ENCODE data around the gene ADAMTS17. TPM values are rescaled to one million over a fixed set of nuclear protein-coding genes. Genes with fewer than 3 reads are reported as not detected.

ADAMTS17 gene
- total and polyA plus RNA-seq, 4 donors, result 0.28 to 46.9 (median 9.1) TPM

DNA sequence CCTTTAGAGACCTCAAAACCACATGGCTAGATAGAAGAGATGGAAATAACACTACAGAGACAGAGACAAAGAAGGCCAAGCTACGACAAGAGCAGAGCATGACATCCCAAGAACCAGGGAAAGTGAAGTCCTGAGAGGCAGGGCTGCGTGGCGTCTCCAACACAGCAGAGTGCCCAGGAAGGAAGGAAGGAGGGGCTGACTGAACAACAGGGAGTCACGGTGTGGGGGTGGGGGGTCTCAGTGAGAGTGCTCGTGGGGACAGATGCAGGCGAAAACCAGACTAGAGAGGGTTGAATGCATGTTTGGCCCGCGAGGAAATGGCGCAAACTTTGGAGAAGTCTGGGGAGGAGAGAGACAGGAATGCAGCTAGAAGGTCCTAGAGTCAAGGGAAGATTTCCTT is 44.0 kb downstream of the ADAMTS17 start:
- 77% methylated on average over 9 of the region's 9 CpGs for WGBS
- no peaks in the 10 kb centered on the region for H3K27me3 ChIP-seq (ENCODE audit: control insufficient read depth in 4 of 4, insufficient read depth in 4 of 4, low read length in 3 of 4)
- TF ChIP-seq, protein P1, sequence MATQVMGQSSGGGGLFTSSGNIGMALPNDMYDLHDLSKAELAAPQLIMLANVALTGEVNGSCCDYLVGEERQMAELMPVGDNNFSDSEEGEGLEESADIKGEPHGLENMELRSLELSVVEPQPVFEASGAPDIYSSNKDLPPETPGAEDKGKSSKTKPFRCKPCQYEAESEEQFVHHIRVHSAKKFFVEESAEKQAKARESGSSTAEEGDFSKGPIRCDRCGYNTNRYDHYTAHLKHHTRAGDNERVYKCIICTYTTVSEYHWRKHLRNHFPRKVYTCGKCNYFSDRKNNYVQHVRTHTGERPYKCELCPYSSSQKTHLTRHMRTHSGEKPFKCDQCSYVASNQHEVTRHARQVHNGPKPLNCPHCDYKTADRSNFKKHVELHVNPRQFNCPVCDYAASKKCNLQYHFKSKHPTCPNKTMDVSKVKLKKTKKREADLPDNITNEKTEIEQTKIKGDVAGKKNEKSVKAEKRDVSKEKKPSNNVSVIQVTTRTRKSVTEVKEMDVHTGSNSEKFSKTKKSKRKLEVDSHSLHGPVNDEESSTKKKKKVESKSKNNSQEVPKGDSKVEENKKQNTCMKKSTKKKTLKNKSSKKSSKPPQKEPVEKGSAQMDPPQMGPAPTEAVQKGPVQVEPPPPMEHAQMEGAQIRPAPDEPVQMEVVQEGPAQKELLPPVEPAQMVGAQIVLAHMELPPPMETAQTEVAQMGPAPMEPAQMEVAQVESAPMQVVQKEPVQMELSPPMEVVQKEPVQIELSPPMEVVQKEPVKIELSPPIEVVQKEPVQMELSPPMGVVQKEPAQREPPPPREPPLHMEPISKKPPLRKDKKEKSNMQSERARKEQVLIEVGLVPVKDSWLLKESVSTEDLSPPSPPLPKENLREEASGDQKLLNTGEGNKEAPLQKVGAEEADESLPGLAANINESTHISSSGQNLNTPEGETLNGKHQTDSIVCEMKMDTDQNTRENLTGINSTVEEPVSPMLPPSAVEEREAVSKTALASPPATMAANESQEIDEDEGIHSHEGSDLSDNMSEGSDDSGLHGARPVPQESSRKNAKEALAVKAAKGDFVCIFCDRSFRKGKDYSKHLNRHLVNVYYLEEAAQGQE (IDR thresholded peaks at IDR 0.05), result no peak
- TF ChIP-seq JUND (IDR thresholded peaks at IDR 0.05) (no peak), FOXA2 (IDR thresholded peaks at IDR 0.05) (no peak), FOXA1 (IDR thresholded peaks at IDR 0.05) (no peak), TAF1 (conservative IDR thresholded peaks at IDR 0.05) (no peak), HNF4A (conservative IDR thresholded peaks at IDR 0.05) (no peak), SP1 (IDR thresholded peaks at IDR 0.05) (no peak), HNF4G (IDR thresholded peaks at IDR 0.05) (no peak), YY1 (IDR thresholded peaks at IDR 0.05) (no peak), RAD21 (IDR thresholded peaks at IDR 0.05) (no peak)
- TF ChIP-seq, protein P2, sequence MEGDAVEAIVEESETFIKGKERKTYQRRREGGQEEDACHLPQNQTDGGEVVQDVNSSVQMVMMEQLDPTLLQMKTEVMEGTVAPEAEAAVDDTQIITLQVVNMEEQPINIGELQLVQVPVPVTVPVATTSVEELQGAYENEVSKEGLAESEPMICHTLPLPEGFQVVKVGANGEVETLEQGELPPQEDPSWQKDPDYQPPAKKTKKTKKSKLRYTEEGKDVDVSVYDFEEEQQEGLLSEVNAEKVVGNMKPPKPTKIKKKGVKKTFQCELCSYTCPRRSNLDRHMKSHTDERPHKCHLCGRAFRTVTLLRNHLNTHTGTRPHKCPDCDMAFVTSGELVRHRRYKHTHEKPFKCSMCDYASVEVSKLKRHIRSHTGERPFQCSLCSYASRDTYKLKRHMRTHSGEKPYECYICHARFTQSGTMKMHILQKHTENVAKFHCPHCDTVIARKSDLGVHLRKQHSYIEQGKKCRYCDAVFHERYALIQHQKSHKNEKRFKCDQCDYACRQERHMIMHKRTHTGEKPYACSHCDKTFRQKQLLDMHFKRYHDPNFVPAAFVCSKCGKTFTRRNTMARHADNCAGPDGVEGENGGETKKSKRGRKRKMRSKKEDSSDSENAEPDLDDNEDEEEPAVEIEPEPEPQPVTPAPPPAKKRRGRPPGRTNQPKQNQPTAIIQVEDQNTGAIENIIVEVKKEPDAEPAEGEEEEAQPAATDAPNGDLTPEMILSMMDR (IDR thresholded peaks at IDR 0.05; ENCODE audit: low read depth, low read length, missing input control), result no peak
- TF ChIP-seq, protein P3, sequence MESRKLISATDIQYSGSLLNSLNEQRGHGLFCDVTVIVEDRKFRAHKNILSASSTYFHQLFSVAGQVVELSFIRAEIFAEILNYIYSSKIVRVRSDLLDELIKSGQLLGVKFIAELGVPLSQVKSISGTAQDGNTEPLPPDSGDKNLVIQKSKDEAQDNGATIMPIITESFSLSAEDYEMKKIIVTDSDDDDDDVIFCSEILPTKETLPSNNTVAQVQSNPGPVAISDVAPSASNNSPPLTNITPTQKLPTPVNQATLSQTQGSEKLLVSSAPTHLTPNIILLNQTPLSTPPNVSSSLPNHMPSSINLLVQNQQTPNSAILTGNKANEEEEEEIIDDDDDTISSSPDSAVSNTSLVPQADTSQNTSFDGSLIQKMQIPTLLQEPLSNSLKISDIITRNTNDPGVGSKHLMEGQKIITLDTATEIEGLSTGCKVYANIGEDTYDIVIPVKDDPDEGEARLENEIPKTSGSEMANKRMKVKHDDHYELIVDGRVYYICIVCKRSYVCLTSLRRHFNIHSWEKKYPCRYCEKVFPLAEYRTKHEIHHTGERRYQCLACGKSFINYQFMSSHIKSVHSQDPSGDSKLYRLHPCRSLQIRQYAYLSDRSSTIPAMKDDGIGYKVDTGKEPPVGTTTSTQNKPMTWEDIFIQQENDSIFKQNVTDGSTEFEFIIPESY (IDR thresholded peaks at IDR 0.05), result no peak
- TF ChIP-seq, protein P4, sequence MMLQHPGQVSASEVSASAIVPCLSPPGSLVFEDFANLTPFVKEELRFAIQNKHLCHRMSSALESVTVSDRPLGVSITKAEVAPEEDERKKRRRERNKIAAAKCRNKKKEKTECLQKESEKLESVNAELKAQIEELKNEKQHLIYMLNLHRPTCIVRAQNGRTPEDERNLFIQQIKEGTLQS (IDR thresholded peaks at IDR 0.05), result no peak
- H3K4me1 ChIP-seq (ENCODE audit: control insufficient read depth in 4 of 4, insufficient read depth in 4 of 4, low read length in 3 of 4), result no peaks in the 10 kb centered on the region
- no peak for DNase-seq (ENCODE audit: low spot score)
- H3K36me3 ChIP-seq (ENCODE audit: control insufficient read depth in 4 of 4, insufficient read depth in 3 of 4, low read depth in 1 of 4, low read length in 3 of 4), result peaks cover 0 to 14% (median 4%) of the 10 kb centered on the region in 4 donors
- H3K9me3 ChIP-seq (ENCODE audit: control insufficient read depth in 4 of 4, low read length in 3 of 4), result peaks cover 0 to 5% (median 0%) of the 10 kb centered on the region in 4 donors
- no peak overlapping the region for H3K27ac ChIP-seq (ENCODE audit: low read depth in 1 of 2, low read length in 2 of 2)
- H3K4me3 ChIP-seq (ENCODE audit: low read depth in 1 of 3, low read length in 3 of 3), result no peak overlapping the region
- H3K9ac ChIP-seq (ENCODE audit: low read depth in 1 of 2, low read length in 2 of 2), result no peak overlapping the region

DNA sequence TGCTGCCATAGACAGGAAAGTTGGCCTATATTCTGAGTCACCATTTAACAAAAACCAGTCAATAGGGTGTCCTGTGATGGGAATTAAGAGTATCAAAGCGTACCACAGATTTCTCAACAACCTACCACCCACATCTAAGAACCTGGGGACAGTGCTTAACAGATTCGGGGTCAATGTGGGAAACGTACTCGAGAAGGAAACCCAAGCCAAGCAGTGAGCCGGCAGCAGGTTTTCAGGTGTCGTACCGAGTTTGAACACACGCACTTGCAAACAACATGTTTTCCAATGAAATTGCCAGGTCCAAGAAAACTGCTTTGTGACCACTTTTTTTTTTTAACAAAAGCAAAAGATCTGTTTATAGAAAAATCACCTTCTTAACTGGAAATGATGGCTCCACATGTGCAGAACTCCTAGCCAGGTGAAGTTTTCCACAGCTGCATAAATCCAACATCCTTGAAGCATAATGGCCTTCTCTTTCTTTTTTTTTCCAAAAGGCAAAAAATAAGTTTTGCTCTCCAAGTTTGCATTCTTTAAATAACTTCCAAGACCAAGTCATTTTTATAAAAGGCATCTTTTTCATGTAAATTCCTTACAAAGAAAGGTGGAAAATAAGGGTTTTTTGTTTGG is 45.7 kb downstream of the ADAMTS17 start:
- TF ChIP-seq EGR1 (IDR thresholded peaks at IDR 0.05; ENCODE audit: low read depth in 2 of 2), result no peak
- TF ChIP-seq, protein P2 (IDR thresholded peaks at IDR 0.05; ENCODE audit: low read depth, low read length, missing input control), result no peak
- TF ChIP-seq TAF1 (conservative IDR thresholded peaks at IDR 0.05), result no peak
- TF ChIP-seq, protein P4 (IDR thresholded peaks at IDR 0.05), result no peak
- TF ChIP-seq SP1 (IDR thresholded peaks at IDR 0.05), result no peak
- no peak for TF ChIP-seq YY1 (IDR thresholded peaks at IDR 0.05)
- no peak for TF ChIP-seq NR2F2 (IDR thresholded peaks at IDR 0.05)
- TF ChIP-seq, protein P5, sequence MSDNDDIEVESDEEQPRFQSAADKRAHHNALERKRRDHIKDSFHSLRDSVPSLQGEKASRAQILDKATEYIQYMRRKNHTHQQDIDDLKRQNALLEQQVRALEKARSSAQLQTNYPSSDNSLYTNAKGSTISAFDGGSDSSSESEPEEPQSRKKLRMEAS (IDR thresholded peaks at IDR 0.05), result no peak
- TF ChIP-seq JUND (IDR thresholded peaks at IDR 0.05), result no peak
- Histone ChIP-seq H3K4me3 (ENCODE audit: low read depth in 1 of 3, low read length in 3 of 3) (no peak overlapping the region), H3K9ac (ENCODE audit: low read depth in 1 of 2, low read length in 2 of 2) (no peak overlapping the region), H3K27me3 (ENCODE audit: control insufficient read depth in 4 of 4, insufficient read depth in 4 of 4, low read length in 3 of 4) (no peaks in the 10 kb centered on the region), H3K36me3 (ENCODE audit: control insufficient read depth in 4 of 4, insufficient read depth in 3 of 4, low read depth in 1 of 4, low read length in 3 of 4) (peaks cover 0 to 16% (median 4%) of the 10 kb centered on the region in 4 donors), H3K27ac (ENCODE audit: low read depth in 1 of 2, low read length in 2 of 2) (no peak overlapping the region), H3K4me1 (ENCODE audit: control insufficient read depth in 4 of 4, insufficient read depth in 4 of 4, low read length in 3 of 4) (no peaks in the 10 kb centered on the region), H3K9me3 (ENCODE audit: control insufficient read depth in 4 of 4, low read length in 3 of 4) (peaks cover 0 to 5% (median under 1%) of the 10 kb centered on the region in 4 donors)
- 96% methylated on average over 8 of the region's 8 CpGs for WGBS
- DNase-seq (ENCODE audit: low spot score), result no peak
